Peyer's patch (tissue), 4 donors: ENCODE measurements around the gene CEACAM20. TPM values are rescaled to one million over a fixed set of nuclear protein-coding genes. Genes with fewer than 3 reads are reported as not detected.
"Not testable (repeated sequence)": the region's sequence is repeated elsewhere in the genome, so short reads cannot be mapped to it uniquely, and the experiment has no call there.

ENCODE experiments used
- DNase-seq, 3 donors: peaks; one replicate each; pipeline ENCODE4 v3.0.0-alpha.2; 2017 to 2019
- H3K27ac ChIP-seq, 4 donors: fragments of 200-600 bp; sonication (generic); one replicate each; pipeline ENCODE4 v1.5.1; 2016 to 2019
- H3K27me3 ChIP-seq, 2 donors: fragments of 200-600 bp; sonication (generic); one replicate each; pipeline ENCODE4 v1.5.1; 2019
- H3K36me3 ChIP-seq, 3 donors: fragments of 200-600 bp; sonication (generic); one replicate each; pipeline ENCODE4 v1.5.1; 2016 to 2019
- H3K4me1 ChIP-seq, 4 donors: fragments of 200-600 bp; sonication (generic); one replicate each; pipeline ENCODE4 v1.5.1; 2016 to 2019
- H3K4me3 ChIP-seq, 4 donors: fragments of 200-600 bp; sonication (generic); 1 replicate in 3 of 4; 2 replicates in 1 of 4; pipeline ENCODE4 v1.5.1; 2016 to 2019; ENCODE audit warnings: mild to moderate bottlenecking in 1 of 4
- H3K9me3 ChIP-seq, 4 donors: fragments of 200-600 bp; sonication (generic); one replicate each; pipeline ENCODE4 v1.5.1; 2016 to 2019; ENCODE audit warnings: mild to moderate bottlenecking in 1 of 4
- CTCF ChIP-seq, 6 experiments: fragments of 450-650 bp in 4 of 6; fragments of 200-600 bp in 2 of 6; sonication (generic) in 1 of 6; IDR thresholded peaks; one replicate each; pipeline ENCODE4 v1.5.1; 2017 to 2019; ENCODE audit warnings: antibody characterized with exemption in 6 of 6, mild to moderate bottlenecking in 3 of 6, moderate library complexity in 1 of 6
- POLR2A ChIP-seq, 2 donors: fragments of 450-650 bp; IDR thresholded peaks; one replicate each; pipeline ENCODE4 v1.5.1; 2017; ENCODE audit warnings: antibody characterized with exemption in 2 of 2, mild to moderate bottlenecking in 2 of 2, moderate library complexity in 2 of 2
- total RNA-seq, 4 donors: library from RNA; depleted of rRNA; stranded (reverse); fragments of >200 nt; gene quantifications; one replicate each; pipeline ENCODE4 v1.1.0, GENCODE V29; 2016

CEACAM20 gene
- total RNA-seq, 4 donors from 2014 or later: 5.0 to 490 (median 163) TPM

GRCh38 chr19:44548736-44549135, 19.3 kb upstream of the CEACAM20 start:
- Histone ChIP-seq H3K4me1 (no peaks in the 10 kb centered on the region), H3K36me3 (no peaks in the 10 kb centered on the region), H3K4me3 (no peak overlapping the region), H3K9me3 (no peaks in the 10 kb centered on the region), H3K27me3 (no peaks in the 10 kb centered on the region), H3K27ac (no peak overlapping the region)
- DNase-seq: no peak
- TF ChIP-seq CTCF (IDR thresholded peaks at IDR 0.05) (no peak), POLR2A (IDR thresholded peaks at IDR 0.05) (no peak)

DNA sequence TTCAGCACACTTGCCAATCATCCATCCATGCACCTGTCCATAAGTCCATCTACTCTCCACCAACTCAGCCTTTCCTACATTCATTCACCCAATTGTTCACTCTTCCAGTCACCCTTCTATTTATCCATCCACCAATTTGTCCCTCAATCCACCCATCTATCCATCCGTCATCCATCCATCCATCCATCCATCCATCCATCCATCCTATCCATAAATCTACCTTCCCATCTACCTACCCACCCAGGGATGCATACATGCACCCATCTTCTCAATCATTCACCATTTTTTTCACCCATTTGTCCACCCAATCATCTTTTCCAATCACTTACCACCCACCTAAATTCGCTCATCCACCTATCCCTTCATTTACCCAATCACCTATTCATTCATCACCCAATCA, 14.6 kb upstream of the CEACAM20 start:
- Histone ChIP-seq H3K36me3 (no peaks in the 10 kb centered on the region), H3K4me3 (no peak overlapping the region), H3K27me3 (no peaks in the 10 kb centered on the region), H3K9me3 (no peaks in the 10 kb centered on the region), H3K27ac (no peak overlapping the region), H3K4me1 (no peaks in the 10 kb centered on the region)
- TF ChIP-seq POLR2A (IDR thresholded peaks at IDR 0.05) (no peak), CTCF (IDR thresholded peaks at IDR 0.05) (no peak)
- DNase-seq: no peak

DNA sequence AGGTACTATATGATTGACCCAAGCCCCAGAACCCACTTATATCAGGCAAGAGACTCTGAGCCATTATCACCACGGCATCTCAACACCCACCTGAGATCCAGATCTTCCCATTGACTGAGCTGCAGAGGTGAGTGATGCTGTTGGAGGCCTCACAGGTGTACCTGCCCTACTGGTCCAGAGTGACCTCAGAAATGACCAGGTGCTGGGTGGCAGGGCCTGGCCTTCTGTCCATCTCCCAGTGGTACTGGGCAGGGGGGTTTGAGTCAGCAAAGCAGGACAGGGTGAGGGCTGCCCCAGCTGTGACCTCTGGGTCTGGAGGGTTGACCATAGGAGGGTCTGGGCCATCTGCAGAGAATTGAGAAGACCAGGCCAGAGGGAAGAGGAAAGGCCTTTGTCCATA, 13.2 kb upstream of the CEACAM20 start:
- Histone ChIP-seq H3K4me1 (no peaks in the 10 kb centered on the region), H3K27me3 (no peaks in the 10 kb centered on the region), H3K27ac (no peak overlapping the region), H3K4me3 (no peak overlapping the region), H3K9me3 (no peaks in the 10 kb centered on the region), H3K36me3 (no peaks in the 10 kb centered on the region)
- TF ChIP-seq POLR2A (IDR thresholded peaks at IDR 0.05) (no peak), CTCF (IDR thresholded peaks at IDR 0.05) (no peak)
- DNase-seq: no peak

DNA sequence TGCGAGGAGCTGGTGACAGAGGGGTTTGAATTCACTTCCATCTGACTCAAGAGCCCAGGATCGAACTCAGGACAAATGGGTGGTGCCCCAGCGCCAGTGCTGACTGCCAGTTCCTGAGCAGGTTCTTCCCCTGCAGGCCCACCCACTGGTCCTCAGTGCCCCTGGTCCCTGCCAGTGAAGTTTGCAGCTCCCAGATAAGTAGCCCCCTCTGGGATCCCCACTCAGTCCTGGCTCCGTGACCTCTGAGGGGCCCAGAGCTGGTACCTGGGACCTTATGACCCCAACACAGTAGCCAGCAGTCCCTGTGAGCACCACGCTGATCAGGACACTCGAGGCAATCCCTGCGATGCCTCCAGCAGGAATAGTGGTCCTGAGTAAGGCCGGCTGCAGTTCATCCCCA, 11.3 kb upstream of the CEACAM20 start:
- no peak for TF ChIP-seq CTCF (IDR thresholded peaks at IDR 0.05)
- TF ChIP-seq POLR2A (IDR thresholded peaks at IDR 0.05): no peak
- no peak for DNase-seq
- Histone ChIP-seq H3K4me3 (no peak overlapping the region), H3K4me1 (no peaks in the 10 kb centered on the region), H3K36me3 (no peaks in the 10 kb centered on the region), H3K27ac (no peak overlapping the region), H3K9me3 (no peaks in the 10 kb centered on the region), H3K27me3 (no peaks in the 10 kb centered on the region)

DNA sequence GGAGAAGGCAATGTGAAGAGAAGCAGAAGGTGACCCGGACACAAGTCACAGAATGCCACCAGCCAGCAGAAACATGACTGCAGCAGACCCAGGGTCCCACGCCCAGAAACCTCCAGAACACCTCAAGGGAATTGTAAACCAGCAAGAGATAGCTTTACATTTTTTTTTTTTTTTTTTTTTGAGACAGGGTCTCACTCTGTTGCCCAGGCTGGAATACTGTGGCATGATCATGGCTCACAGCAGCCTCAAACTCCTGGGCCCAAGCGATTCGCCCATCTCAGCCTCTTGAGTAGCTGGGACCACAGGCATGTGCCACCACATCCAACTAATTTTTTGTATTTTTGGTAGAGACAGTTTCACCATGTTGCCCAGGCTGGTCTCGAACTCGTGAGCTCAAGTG, 10.5 kb upstream of the CEACAM20 start:
- no peak for TF ChIP-seq POLR2A (IDR thresholded peaks at IDR 0.05)
- TF ChIP-seq CTCF (IDR thresholded peaks at IDR 0.05): no peak
- H3K4me1 ChIP-seq: no peaks in the 10 kb centered on the region
- H3K4me3 ChIP-seq: no peak overlapping the region
- H3K9me3 ChIP-seq: no peaks in the 10 kb centered on the region
- no peak overlapping the region for H3K27ac ChIP-seq
- H3K36me3 ChIP-seq: no peaks in the 10 kb centered on the region
- no peak for DNase-seq
- H3K27me3 ChIP-seq: no peaks in the 10 kb centered on the region

- no peak for TF ChIP-seq POLR2A (IDR thresholded peaks at IDR 0.05)
- TF ChIP-seq CTCF (IDR thresholded peaks at IDR 0.05): no peak
- Histone ChIP-seq H3K9me3 (no peaks in the 10 kb centered on the region), H3K4me1 (no peaks in the 10 kb centered on the region), H3K27ac (no peak overlapping the region), H3K4me3 (no peak overlapping the region), H3K27me3 (no peaks in the 10 kb centered on the region), H3K36me3 (no peaks in the 10 kb centered on the region)
- DNase-seq: no peak
Observed at GRCh38 chr19:44539236-44539826, 9.9 kb upstream of the CEACAM20 start.

DNA sequence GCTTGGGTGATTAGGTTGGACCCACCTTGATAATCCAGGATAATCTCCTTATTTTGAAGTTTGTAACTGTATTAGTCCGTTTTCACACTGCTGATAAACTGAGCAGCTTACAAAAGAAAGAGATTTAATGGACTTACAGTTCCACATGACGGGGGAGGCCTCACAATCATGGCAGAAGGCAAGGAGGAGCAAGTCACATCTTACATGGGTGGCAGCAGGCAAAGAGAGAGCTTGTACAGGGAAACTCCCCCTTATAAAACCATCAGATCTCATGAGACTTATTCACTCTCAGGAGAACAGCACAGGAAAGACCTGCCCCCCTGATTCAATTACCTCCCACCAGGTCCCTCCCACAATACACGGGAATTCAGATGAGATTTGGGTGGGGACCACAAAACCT, 5.9 kb upstream of the CEACAM20 start:
- H3K4me1 ChIP-seq, H3K9me3 ChIP-seq, H3K36me3 ChIP-seq, H3K27me3 ChIP-seq, H3K27ac ChIP-seq, H3K4me3 ChIP-seq, DNase-seq: not testable (repeated sequence)
